GM19467 (cell line): Measurements from ENCODE around the gene MYL3.
A peak's percentile ranks its signal among the peaks of the same experiment; 100 is the strongest.

ENCODE experiments used
- ATAC-seq: cut with Tn5 transposase; IDR thresholded peaks from one replicate; pipeline ENCODE4 v1.9.1; 2021; ENCODE audit warnings: mild to moderate bottlenecking, moderate library complexity; ENCODE audit not compliant: unreplicated experiment

The MYL3 gene

GRCh38 chr3:46851364-46852333 is 11.6 kb downstream of the MYL3 start:
- no peak for ATAC-seq

- ATAC-seq, result no peak
Observed at GRCh38 chr3:46850468-46850779, 12.8 kb downstream of the MYL3 start.

GRCh38 chr3:46849686-46850467 is 13.4 kb downstream of the MYL3 start:
- ATAC-seq, result no peak

- ATAC-seq, result no peak
Observed at GRCh38 chr3:46849045-46849631, 14.1 kb downstream of the MYL3 start.

- ATAC-seq, result no peak
Observed at GRCh38 chr3:46848271-46849044, 14.8 kb downstream of the MYL3 start.

GRCh38 chr3:46847744-46848143 is 15.5 kb downstream of the MYL3 start:
- ATAC-seq, result no peak

GRCh38 chr3:46846624-46847542 is 16.4 kb downstream of the MYL3 start:
- no peak for ATAC-seq

- peak; percentile 57 for ATAC-seq
Observed at GRCh38 chr3:46845860-46846623, 17.2 kb downstream of the MYL3 start.

- peak; percentile 35 for ATAC-seq
Observed at GRCh38 chr3:46845397-46845859, 17.8 kb downstream of the MYL3 start.

- no peak for ATAC-seq
Observed at GRCh38 chr3:46844881-46845312, 18.3 kb downstream of the MYL3 start.

GRCh38 chr3:46844397-46844796 is 18.8 kb downstream of the MYL3 start:
- no peak for ATAC-seq

- no peak for ATAC-seq
Observed at GRCh38 chr3:46843508-46843907, 19.7 kb downstream of the MYL3 start.

- ATAC-seq, result no peak
Observed at GRCh38 chr3:46840491-46840890, 22.8 kb downstream of the MYL3 start.

- ATAC-seq, result no peak
Observed at GRCh38 chr3:46838301-46838700, 24.9 kb downstream of the MYL3 start.

GRCh38 chr3:46835491-46835890 is 27.8 kb downstream of the MYL3 start:
- ATAC-seq, result no peak

- ATAC-seq, result no peak
Observed at GRCh38 chr3:46835054-46835453, 28.2 kb downstream of the MYL3 start.

GRCh38 chr3:46833346-46834300 is 29.6 kb downstream of the MYL3 start:
- no peak for ATAC-seq

GRCh38 chr3:46831841-46832240 is 31.4 kb downstream of the MYL3 start:
- no peak for ATAC-seq
